Stimulated activated CD4-positive, alpha-beta T cell treated with anti-CD3 and anti-CD28 coated beads, Interleukin-4, amount 100 ng/mL, for 24 hours (primary cell): ENCODE results near the gene DPY19L3.
"Not testable (repeated sequence)": the region's sequence is repeated elsewhere in the genome, so short reads cannot be mapped to it uniquely, and the experiment has no call there.

Source experiments
- DNase-seq: peaks from one replicate; pipeline ENCODE4 v3.0.0-alpha.2; 2020

Gene DPY19L3

GRCh38 chr19:32396046-32396652, 9.4 kb upstream of the DPY19L3 start:
- DNase-seq, result no peak

GRCh38 chr19:32397671-32398101, 7.9 kb upstream of the DPY19L3 start:
- no peak for DNase-seq

GRCh38 chr19:32401992-32402391, 3.6 kb upstream of the DPY19L3 start:
- DNase-seq, result no peak

GRCh38 chr19:32403291-32403995, 2.1 kb upstream of the DPY19L3 start:
- no peak for DNase-seq

- DNase-seq, result no peak
Measured at GRCh38 chr19:32404213-32404932, 1.2 kb upstream of the DPY19L3 start.

GRCh38 chr19:32404933-32405430, 588 bp upstream of the DPY19L3 start:
- DNase-seq, result peak; percentile 24

GRCh38 chr19:32406161-32407003, 812 bp downstream of the DPY19L3 start:
- no peak for DNase-seq

- no peak for DNase-seq
Measured at GRCh38 chr19:32407004-32407992, 1.7 kb downstream of the DPY19L3 start.

GRCh38 chr19:32415246-32415645, 9.7 kb downstream of the DPY19L3 start:
- DNase-seq, result no peak

GRCh38 chr19:32415669-32416068, 10.1 kb downstream of the DPY19L3 start:
- no peak for DNase-seq

- DNase-seq, result no peak
Measured at GRCh38 chr19:32416749-32417456, 11.3 kb downstream of the DPY19L3 start.

- no peak for DNase-seq
Measured at GRCh38 chr19:32418155-32418554, 12.6 kb downstream of the DPY19L3 start.

- DNase-seq, result no peak
Measured at GRCh38 chr19:32421589-32422361, 16.2 kb downstream of the DPY19L3 start.

- DNase-seq, result no peak
Measured at GRCh38 chr19:32422435-32422834, 16.9 kb downstream of the DPY19L3 start.

- not testable (repeated sequence) for DNase-seq
Measured at GRCh38 chr19:32423944-32424343, 18.4 kb downstream of the DPY19L3 start.

- no peak for DNase-seq
Measured at GRCh38 chr19:32427536-32427935, 22.0 kb downstream of the DPY19L3 start.

- no peak for DNase-seq
Measured at GRCh38 chr19:32436692-32437091, 31.1 kb downstream of the DPY19L3 start.

- DNase-seq, result no peak
Measured at GRCh38 chr19:32437096-32437495, 31.5 kb downstream of the DPY19L3 start.

- no peak for DNase-seq
Measured at GRCh38 chr19:32438751-32439150, 33.2 kb downstream of the DPY19L3 start.

- no peak for DNase-seq
Measured at GRCh38 chr19:32442650-32443049, 37.1 kb downstream of the DPY19L3 start.
